H1 (cell line): ENCODE results near the gene CIBAR2. TPM values are rescaled to one million over a fixed set of nuclear protein-coding genes. Genes with fewer than 3 reads are reported as not detected.

Experiments used
- CTCF ChIP-seq, 3 experiments: IDR thresholded peaks; 1 replicate in 2 of 3; 2 replicates in 1 of 3; pipeline versions ENCODE4 v1.5.1 to v1.6.1; 2011; ENCODE audit warnings: low read length in 3 of 3, mild to moderate bottlenecking in 3 of 3, inconsistent platforms in 2 of 3, low read depth in 1 of 3, moderate library complexity in 1 of 3; ENCODE audit not compliant: insufficient read depth in 1 of 3; ENCODE audit errors: control extremely low read depth in 1 of 3
- SIN3A ChIP-seq, 2 experiments: IDR thresholded peaks in 1 of 2; conservative IDR thresholded peaks in 1 of 2; 2 replicates each; pipeline ENCODE4 v1.6.1; 2011 to 2012; ENCODE audit warnings: low read length in 2 of 2, improper control_type of control experiment in 1 of 2, low read depth in 1 of 2, mild to moderate bottlenecking in 1 of 2
- SP4 ChIP-seq: IDR thresholded peaks from 2 replicates; pipeline ENCODE4 v1.6.1; 2012; ENCODE audit warnings: low read length, inconsistent platforms
- polyA plus RNA-seq, 7 experiments: library from polyadenylated mRNA; depleted of rRNA in 3 of 7; stranded (reverse) in 5 of 7; unstranded in 2 of 7; fragments of >200 nt in 5 of 7; fragments of 200-250 nt in 2 of 7; gene quantifications; 1 replicate in 5 of 7; 2 replicates in 1 of 7; 4 replicates in 1 of 7; pipeline versions ENCODE4 v1.2.1 to v1.2.3, GENCODE V29; 2011 to 2013; ENCODE audit warnings: missing spikeins in 2 of 7, mixed read lengths in 2 of 7
- total RNA-seq: library from RNA; stranded (reverse); fragmentation: NEBNext Ultra II Directional; extraction: Animal tissue kit (Norgen Biotek cat#: 25700); gene quantifications from 2 replicates; pipeline ENCODE4 v1.2.1, GENCODE V29; 2021

The CIBAR2 gene
- total and polyA plus RNA-seq, 2 of the 8 experiments (the other 6 are each of a cell fraction or from before 2014, with no cell fraction given) = 0.18 TPM; not detected in 1

GRCh38 chr16:85128079-85128837, 16.0 kb upstream of the CIBAR2 start (continued):
- TF ChIP-seq CTCF (IDR thresholded peaks at IDR 0.05; ENCODE audit: control extremely low read depth in 1 of 3, insufficient read depth in 1 of 3, low read depth in 1 of 3, low read length in 3 of 3) (no peak), SP4 (no peak), SIN3A (conservative IDR thresholded peaks at IDR 0.05 in 1 of 2, IDR thresholded peaks at IDR 0.05 in 1 of 2; ENCODE audit: low read depth in 1 of 2, low read length in 2 of 2) (no peak)
